ENCODE data around the gene NME9.
"Not testable (repeated sequence)": the region's sequence is repeated elsewhere in the genome, so short reads cannot be mapped to it uniquely, and the experiment has no call there.

NME9 gene, protein sequence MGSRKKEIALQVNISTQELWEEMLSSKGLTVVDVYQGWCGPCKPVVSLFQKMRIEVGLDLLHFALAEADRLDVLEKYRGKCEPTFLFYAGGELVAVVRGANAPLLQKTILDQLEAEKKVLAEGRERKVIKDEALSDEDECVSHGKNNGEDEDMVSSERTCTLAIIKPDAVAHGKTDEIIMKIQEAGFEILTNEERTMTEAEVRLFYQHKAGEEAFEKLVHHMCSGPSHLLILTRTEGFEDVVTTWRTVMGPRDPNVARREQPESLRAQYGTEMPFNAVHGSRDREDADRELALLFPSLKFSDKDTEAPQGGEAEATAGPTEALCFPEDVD

DNA sequence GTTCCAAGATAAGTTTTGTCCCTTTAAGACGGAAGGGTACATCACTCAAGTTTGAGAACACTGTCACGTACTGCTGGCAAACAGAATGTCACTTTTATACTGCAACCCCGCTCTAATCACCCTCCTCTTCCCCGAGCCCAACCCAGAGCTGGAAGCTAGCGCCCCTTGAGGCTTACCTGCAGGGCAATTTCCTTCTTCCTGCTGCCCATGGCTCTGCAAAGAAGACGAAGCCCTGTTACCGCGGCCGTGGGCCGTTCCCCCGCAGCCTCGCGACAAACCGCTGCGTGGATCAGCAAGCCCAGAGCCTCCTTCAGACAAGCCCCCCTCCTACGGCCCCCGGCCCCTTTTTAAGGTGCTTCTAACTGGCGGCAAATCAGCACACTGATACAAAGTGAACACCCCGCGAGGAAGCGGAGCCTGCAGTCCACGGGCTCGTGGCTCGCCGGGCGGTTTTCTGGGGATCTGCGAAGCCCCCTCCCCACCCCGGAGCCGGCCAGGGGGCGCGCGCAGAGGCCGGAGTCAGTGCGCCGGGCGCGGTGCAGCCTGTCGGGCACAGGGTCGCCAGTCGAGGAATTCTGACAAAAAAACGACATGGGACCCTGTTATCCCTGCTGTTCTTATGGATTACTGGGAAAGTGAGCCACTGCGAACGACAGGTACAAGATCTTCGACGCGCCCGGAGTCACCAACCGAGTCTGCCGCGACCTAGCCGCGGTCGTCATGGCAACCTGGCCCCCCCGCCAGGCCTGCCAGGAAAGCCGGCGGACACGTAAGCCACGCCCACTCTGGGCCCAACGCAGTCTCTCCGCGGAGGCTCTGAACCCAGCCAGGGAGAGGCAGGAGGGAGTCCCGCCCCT, at the start of gene NME9:
NME9 (minus strand) TSS at position 725 of the 857 bp plus-strand sequence; CDS start at position 209, 516 bp downstream.
- peak; percentile 84 for DNase-seq

DNA sequence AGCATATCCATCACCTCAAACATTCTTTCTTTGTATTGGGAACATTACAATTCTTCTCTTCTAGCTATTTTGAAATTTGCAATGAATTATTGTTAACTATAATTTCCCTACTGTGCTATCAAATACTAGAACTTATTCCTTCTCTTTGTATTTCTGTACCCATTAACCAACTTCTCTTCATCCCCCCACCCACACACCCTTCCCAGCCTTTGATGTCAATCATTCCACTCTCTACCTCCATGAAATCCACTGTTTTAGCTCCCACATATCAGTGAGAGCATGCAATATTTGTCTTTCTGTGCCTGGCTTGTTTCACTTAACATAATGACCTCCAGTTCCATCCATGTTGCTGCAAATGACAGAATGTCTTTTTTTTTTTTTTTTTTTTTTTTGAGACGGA, 49.3 kb upstream of the NME9 start:
- no peak for DNase-seq

DNA sequence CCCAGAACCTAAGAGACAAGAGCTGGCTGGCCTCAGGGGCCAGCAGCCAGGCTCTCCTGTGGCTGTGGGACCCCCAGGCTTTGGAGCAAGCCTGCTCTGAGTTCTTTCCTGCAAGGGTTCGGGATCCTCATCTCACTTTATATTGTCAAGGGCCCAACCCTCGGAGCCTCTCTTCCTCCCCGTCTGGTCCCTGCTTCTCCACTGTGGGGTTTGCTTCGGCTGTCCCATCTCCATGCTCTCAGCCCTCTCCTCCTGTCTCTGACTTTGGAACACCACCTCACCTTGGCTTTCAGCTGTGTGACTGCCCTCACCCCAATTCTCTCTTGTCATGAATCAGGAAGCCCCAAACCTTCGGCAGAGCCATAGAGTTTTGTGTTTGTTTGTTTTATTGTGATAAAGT, 48.7 kb upstream of the NME9 start:
- no peak for DNase-seq

DNA sequence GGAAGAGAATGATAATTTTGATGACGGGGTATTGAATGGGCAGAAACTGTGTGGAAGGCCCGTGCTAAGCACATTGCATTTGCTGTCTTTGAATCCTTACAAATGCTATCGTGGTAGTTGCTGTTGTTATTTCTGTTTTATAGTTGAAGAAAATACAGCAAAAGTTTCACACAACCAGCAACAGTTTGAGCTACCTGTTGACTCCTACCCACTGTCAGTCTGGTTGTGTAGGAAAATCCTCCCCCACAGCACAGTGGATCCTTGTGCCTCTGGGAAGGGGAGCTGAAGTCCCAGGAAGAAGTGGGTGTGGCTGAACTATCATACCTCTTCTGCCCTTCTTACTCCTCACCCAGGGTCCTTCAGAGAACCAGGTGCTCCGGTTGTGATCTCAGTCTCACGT, 48.2 kb upstream of the NME9 start:
- DNase-seq, result no peak

DNA sequence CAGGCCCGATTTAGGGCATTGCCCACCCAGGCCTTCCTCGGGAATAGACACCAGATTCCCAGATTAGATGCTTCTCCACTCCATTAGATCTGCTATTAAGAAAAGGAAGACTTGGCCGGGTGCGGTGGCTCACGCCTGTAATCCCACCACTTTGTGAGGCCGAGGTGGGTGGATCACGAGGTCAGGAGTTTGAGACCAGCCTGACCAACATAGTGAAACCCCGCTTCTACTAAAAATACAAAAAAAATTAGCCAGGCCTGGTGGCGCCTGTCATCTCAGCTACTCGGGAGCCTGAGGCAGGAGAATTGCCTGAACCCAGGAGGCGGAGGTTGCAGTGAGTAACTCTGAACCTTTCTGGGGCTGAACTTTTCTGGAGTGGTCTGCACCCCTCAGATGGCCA, 47.6 kb upstream of the NME9 start:
- DNase-seq, result not testable (repeated sequence)

DNA sequence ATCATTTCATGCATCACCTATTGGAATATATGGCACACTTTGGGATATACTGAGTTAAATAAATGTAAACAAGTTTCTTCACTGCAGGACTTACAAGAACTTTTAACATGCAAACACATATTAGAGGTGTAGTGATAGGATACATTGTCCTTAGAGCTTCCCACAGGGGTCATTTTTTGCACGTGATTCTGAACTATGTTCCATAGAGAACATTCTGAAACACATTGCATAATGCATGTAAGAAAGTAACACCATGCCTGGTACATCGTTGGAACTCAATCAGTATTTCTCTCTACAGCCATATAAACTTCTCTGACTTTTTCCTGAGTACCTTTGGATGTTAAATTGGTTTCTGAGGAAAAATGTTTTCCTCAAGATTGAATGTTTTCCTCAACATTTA, 47.0 kb upstream of the NME9 start:
- DNase-seq, result no peak

DNA sequence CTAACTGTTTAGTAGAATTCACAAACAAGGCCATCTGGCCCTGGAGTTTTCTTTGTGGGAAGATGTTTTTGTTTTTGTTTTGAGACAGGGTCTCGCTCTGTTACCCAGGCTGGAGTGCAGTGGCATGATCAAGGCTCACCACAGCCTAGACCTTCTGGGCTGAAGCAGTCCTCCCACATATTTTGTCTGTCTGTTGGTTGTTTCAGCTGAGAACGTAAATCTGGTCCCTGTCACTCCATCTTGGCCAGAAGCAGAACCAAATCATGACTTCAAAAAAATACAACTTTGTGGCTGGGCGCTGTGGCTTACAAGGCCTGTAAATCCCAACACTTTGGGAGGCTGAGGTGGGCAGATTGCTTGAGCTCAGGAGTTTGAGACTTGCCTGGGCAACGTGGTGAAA, 45.8 kb upstream of the NME9 start:
- DNase-seq, result no peak

DNA sequence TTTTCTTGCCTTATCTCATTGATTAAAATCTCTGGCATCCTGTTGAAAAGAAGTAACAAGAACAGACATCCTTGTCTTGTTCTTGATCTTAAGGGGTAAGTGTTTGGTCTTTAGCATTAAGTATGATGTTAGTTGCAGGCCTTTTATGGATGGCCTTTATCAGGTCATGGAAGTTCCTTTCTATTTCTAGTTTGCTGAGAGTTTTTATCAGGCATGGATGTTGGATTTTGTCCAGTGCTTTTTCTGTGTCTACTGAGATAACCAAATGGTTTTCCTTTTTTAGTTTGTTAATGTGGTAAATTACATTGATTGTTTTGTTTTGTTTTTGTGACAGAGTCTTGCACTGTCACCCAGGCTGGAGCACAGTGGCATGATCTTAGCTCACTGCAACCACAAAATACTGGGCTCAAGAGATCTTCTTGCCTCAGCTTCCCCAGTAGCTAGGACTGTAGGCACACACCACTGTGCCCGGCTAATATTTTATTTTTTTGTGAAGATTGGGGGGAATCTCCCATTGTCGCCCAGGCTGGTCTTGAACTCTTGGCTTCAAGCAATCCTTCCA, 45.0 kb upstream of the NME9 start:
- DNase-seq, result no peak

DNA sequence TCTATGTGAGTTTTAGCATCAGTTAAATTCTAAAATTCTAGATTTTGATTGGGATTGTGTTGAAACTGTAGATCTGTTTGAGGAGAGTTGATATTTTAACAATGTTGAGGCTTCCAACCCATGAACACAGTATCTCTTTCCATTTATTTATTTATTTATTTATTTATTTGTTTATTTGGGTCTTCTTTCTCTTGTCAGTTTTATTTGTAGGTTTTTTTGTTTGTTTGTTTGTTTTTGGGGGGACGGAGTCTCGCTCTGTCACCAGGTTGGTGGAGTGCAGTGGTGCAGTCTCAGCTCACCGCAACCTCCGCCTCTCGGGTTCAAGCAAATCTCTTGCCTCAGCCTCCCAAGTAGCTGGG, 44.1 kb upstream of the NME9 start:
- no peak for DNase-seq

DNA sequence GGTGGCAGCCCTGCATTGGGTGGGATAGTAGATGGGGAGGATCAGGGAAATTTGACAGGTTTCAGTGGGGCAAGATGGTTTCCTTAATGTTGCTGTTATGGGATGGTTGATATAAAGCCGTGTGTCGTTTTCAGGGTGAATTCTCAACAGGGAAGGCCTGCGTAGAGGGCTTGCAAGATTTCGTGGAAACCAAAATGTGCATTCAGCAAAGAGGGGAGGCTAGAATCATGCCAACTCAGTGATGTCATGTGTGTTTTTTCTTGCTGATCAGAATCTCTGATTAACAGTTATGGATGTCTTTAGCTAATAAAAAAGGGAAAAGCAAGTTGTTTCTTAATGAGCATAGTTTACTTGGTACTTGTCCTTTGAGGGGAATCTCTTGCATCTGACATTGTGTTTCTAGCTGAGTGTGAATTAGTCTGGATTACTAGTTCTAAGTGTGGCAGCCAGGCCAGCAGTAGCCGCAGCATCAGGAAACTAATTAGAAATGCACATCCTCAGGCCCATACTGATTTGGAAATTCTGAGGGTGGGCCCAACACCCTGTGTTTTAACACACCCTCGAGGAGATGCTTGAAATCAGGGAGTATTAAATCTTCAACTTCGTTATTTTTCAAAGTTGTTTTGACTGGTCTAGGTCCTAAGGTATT, 43.6 kb upstream of the NME9 start:
- DNase-seq, result no peak

DNA sequence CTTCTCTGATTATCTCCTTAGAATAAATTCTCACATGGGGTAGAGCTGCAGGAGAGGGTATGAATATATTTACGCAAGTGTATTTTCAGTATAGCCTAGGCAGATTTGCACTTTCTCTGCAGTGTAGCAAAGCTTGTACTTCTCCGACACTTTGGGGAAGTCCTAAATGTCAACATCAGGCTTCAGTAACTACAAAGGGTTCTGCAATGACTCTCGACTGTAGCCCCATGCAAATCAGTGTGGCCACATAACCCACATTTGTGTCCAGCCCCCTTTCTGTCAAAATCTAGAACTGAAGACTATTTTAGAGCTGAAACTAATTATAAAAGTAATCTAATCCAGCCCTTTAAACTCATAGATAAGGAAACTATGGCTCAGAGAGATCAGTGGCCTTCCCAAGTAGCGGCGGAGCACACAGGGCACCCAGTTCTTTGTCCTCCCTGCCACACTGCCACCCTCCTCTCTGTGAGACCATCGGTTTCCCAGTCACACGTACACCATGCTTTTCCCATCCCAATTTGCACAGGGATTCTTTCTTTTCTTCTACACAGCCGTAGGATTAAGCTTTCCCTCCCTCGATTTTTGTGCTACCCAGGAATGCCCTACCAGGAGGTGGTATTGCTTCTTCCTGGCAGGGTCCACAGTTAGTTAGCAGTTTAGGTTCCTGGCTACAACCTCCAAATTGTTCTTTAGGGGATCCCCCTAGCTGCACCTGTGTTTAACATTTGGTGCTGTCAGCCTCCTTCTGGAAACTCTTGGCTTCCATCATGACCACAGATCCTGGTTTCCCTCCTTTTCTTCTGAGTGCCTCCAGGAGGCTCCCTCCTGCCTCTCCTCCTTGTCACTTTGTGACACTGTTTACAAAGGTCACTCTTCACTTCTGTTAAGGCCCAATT, 41.7 kb upstream of the NME9 start:
- no peak for DNase-seq

DNA sequence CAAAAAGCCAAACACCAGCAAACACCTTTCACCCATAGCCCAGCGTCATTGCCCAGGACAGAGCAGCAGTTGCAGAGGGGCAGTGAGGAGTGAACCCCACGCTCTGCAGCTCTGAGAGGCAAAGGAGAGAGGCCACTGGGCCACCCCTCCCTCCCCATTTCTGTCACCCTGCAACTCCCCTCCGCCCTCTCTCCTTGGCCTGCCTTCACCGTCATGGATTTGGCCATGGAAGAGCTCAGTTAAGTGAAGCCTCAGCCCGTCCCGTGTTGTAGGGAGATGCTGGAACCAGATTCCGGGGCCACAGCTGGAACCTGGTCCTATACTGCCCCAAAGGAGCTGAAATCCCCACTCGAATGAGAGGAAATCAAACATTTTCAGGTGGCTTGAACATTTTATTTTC, 40.7 kb upstream of the NME9 start:
- DNase-seq, result no peak

DNA sequence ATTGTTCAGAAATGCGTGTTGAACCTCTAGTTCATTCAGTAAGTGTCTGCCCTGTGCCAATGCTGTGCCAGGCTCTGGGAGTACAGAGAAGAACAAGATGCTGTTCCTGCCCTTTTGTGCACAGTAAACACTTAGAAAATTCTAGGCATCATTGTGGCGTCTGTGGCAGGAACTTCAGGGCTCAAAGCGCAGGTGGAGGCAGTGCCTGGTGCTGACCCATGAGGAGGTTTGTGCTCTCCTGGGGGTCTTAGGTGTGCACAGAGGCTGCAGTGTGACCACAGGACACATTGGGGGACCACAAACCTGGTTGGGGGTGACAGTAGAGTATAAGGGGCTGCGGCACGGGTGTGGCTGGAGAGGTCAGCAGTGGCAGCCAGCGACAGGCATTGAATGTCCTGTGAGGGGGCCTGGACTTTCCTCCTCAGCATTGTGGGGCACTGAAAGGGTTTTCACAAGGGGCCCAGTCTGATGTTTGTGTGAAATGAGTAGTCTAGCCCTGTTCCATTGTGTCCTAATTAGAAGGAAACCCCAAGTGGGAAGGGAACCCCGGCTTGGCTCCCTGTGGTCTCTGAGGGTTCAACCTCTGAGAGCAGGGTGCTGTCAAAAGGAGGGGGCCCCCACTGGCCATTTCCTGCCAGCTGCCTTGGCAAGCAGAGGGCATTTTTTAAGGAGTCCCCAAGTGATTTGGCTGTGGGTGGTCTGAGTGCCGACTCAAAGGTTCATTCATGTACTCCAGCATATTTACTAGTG, 39.7 kb upstream of the NME9 start:
- DNase-seq, result no peak

DNA sequence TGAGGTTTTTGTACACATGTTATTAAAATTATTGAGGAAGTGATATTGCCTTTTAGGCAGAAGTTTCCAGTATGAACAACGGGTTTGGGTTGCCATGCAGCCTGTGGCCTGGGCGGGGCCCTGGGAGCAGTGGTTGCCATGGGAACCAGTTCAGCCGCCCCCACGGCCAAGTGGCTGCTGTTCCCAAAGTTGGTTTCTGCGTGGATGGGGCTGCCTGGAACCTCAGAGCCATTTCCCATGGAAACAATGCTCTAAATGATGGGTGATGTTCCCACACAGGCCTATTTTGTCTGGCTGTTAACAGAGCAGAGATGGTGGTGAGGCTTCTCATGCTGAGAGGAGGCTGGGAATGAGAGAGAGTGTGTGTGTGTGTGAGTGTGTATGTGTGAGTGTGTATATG, 38.3 kb upstream of the NME9 start:
- DNase-seq, result no peak

DNA sequence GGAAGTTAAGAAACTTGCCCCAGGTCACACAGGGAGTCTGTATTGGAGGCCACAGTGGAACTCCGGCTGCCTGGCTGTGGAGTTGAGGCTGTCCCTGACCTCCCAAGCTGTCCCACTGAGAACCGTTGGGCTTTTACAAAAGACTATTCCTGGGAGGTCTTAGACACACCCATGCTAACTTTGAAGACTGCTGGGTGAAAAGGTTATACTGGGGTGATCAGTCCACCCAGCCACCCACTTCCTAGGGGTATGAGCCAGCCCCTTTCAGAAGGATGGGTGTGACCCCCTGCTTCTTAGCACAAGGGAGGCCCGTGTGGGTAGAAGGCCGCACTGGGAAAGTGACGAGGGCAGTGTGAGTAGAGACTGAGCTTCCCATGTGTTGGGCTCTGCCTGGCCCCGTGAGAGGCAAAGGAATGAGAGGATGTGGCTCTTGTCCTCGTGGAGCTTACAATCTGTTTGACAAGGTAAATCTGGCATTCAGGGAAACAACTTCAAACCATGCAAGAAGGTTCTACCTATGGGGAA, 37.7 kb upstream of the NME9 start:
- DNase-seq, result no peak

DNA sequence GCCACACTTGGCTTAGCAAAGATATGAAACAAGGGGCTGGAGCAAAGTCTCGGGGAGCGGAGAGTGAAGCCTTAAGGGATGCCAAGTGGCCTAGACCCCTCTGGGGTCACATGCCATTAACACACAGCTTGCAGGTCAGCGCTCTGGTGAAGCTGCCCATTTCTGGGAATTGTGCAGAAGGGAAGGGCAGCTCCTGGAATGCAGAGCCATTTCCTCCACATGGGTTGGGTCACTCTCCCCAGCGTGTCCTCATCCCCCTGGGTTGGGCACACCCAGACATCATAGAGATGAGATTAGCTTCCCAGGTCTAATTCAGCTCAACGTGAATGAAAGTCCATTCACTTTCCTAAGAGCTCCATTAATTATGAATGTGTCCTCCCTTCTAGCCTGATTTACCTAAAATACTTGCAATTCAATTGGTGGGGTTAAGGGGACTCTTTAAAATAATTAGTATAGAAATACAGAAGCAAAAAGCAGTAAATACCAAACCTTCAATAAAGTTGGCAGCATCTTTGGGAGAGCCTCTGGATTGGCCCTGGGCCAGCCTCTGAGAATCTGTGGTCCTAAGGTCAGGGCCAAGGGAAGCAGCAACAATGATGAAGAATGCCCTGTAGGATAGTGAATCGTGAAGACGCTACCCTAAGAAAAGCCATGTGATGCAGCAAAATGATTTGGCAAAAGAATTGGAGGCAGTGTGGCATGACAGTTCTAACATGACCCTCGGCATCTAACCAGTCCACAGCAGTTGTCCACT, 36.5 kb upstream of the NME9 start:
- DNase-seq, result no peak

DNA sequence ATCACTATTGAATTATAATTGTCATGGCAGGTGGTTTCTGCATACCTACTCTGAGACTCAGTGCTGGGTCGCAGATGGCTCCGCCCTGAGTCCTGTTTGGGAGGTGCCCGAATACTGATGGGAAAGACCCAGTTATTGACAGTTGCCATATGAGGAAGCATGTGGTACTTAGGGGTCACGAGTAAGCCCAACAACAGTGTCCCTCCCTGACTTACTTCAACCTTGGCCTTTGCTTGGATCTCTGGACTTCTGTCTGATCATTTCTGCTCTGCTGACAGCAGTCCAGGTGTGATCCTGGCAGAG, 35.6 kb upstream of the NME9 start:
- no peak for DNase-seq

DNA sequence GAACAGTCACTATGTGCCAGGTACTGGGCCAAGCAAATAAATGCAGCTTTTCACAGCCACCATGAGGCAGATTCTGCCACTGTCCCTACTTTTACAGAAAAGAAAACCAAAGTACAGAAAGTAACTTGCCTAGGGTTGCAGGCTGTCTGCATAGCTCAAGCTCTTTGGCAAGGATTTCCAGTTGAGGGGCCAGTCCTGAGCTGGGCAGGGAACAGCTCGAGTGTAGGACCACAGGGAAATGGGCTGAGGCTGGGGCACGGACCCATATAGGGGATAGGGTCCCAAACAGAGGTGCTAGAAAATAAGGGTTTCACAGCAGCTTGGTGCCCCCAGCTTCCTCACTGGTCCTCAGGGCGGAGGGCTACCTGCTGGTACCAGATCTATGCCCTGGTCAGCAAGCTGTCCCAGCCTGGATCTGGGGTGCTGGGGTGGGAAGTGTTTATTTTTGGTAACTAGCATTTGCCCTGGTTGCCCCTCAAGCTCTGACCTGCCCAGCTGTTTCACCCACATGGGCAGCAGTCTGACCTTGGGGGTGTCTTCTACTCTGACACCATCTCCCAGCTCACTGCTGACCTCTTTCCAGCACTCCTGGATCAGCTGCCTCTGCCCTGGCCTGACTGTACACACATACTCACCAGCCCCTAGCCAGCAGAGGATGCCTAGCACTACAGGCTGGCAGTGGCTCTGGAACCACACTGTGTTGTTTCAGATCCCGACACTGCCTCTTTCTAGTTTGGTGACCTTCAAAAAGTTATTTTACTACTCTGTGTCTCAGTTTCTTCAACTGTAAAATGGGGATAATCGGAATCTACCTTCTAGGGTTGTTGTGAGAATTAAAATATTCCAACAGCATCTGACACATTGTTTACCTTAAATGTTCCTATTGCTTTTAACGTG, 35.0 kb upstream of the NME9 start:
- DNase-seq, result no peak

DNA sequence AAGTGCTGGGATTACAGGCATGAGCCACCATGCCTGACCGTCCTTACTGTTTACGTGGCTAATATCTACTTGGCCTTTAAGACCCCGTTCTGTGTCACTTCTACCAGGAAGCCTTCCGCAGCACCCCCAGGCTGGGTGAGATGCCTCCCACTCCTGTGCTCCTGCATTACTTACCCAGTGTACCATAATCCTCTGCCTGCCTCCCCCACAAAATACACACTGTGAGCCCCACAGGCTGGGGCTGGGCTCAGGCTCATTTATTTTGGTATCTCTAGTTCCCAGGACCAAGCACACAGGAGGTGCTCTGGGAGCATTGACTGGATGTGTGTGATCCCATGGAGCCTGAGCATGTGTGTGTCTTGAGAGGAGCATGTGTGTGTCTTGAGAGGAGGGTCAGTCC, 33.7 kb upstream of the NME9 start:
- DNase-seq, result no peak

DNA sequence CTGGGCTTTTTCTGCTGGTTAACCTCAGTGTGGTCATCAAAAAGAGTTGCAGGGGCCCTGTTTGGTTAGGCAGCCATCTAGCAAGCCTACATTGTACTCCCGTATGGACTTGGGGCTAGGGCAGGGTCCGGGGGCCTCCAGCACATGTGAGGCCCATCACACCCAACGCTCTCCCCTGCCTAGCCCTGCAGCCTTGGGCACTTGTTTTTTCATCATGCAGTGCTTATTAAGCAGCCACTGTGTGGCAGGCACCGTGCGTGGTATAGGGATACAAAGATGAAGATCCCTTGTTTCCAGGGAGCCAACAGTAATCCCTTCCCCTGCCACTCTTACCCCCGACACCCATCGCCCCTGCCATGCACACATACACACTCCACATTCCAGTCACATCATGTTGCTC, 32.9 kb upstream of the NME9 start:
- no peak for DNase-seq
